Smooth muscle cell (in vitro differentiated cells): Measurements from ENCODE around the gene DLGAP5. TPM values are rescaled to one million over a fixed set of nuclear protein-coding genes. Genes with fewer than 3 reads are reported as not detected.

Experiments used
- DNase-seq: peaks from one replicate; lab custom pipeline; 2025; ENCODE audit not compliant: unreplicated experiment; lab: John Stamatoyannopoulos, UW
- H2AFZ ChIP-seq: fragments of 200-600 bp; sonication (generic); 2 replicates; pipeline ENCODE4 v1.6.0; 2016; ENCODE audit warnings: antibody characterized with exemption, low read depth, mild to moderate bottlenecking
- H3F3A ChIP-seq: fragments of 200-600 bp; sonication (generic); 2 replicates; pipeline ENCODE4 v1.6.0; 2017; ENCODE audit warnings: antibody characterized with exemption, low read depth
- H3K27ac ChIP-seq: fragments of 200-600 bp; sonication (generic); 2 replicates; pipeline ENCODE4 v1.5.1; 2016; ENCODE audit warnings: low read depth, mild to moderate bottlenecking
- H3K27me3 ChIP-seq: fragments of 200-600 bp; sonication (generic); 2 replicates; pipeline ENCODE4 v1.6.1; 2016; ENCODE audit warnings: low read depth, mild to moderate bottlenecking
- H3K36me3 ChIP-seq: fragments of 200-600 bp; sonication (generic); 2 replicates; pipeline ENCODE4 v1.5.1; 2016; ENCODE audit warnings: low read depth
- H3K4me1 ChIP-seq: fragments of 200-600 bp; sonication (generic); 2 replicates; pipeline ENCODE4 v1.5.1; 2016; ENCODE audit warnings: low read depth
- H3K4me2 ChIP-seq: fragments of 200-600 bp; sonication (generic); 2 replicates; pipeline ENCODE4 v1.6.0; 2016; ENCODE audit warnings: mild to moderate bottlenecking
- H3K4me3 ChIP-seq: fragments of 200-600 bp; sonication (generic); 2 replicates; pipeline ENCODE4 v1.5.1; 2016; ENCODE audit warnings: mild to moderate bottlenecking
- H3K79me2 ChIP-seq: fragments of 200-600 bp; sonication (generic); 2 replicates; pipeline ENCODE4 v1.6.0; 2016; ENCODE audit warnings: low read depth, mild to moderate bottlenecking
- H3K9ac ChIP-seq: fragments of 200-600 bp; sonication (generic); 2 replicates; pipeline ENCODE4 v1.6.0; 2016; ENCODE audit warnings: low read depth
- H3K9me3 ChIP-seq: fragments of 200-600 bp; sonication (generic); replicated peaks from 2 replicates; pipeline ENCODE4 v1.5.1; 2016; ENCODE audit warnings: low read depth
- H4K20me1 ChIP-seq: fragments of 200-600 bp; sonication (generic); 2 replicates; pipeline ENCODE4 v1.6.0; 2016; ENCODE audit warnings: low read depth
- WGBS: methylation state at CpG from one replicate; pipeline ENCODE4 v1.1.7; 2016; ENCODE audit warnings: low lambda C conversion rate; 5-methylcytosine and 5-hydroxymethylcytosine counted together
- polyA plus RNA-seq: library from polyadenylated mRNA; unstranded; fragments of >200 nt; fragmentation: Nextera tagmentation; extraction: Ambion mirVana; gene quantifications from 2 replicates; pipeline ENCODE4 v1.2.1, GENCODE V29; 2016
- total RNA-seq: library from RNA; depleted of rRNA; stranded (reverse); fragments of >200 nt; gene quantifications from 2 replicates; pipeline ENCODE4 v1.2.3, GENCODE V29; 2014
- TF ChIP-seq, protein P1 (sequence below): fragments of 200-600 bp; sonication (generic); IDR thresholded peaks from 2 replicates; pipeline ENCODE4 v1.5.1; 2017; ENCODE audit warnings: borderline replicate concordance, mild to moderate bottlenecking, antibody characterized with exemption; ENCODE audit not compliant: insufficient read depth, poor library complexity, severe bottlenecking

DLGAP5 gene
- total and polyA plus RNA-seq, 2 experiments from 2014 or later, result 7.5 to 8.0 TPM

DNA sequence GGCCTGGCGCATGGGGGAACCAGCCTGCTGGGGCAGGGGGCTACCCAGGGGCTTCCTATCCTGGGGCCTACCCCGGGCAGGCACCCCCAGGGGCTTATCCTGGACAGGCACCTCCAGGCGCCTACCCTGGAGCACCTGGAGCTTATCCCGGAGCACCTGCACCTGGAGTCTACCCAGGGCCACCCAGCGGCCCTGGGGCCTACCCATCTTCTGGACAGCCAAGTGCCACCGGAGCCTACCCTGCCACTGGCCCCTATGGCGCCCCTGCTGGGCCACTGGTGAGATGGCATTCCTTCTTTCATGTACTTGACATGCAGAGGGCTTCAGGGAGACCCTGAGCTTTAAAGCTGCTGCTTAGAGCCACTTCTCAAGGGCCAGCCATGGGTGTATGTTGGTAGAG lies 53.3 kb downstream of the DLGAP5 start:
- 87% methylated on average over 7 of the region's 7 CpGs for WGBS
- H3F3A ChIP-seq, result no peaks in the 10 kb centered on the region
- no peaks in the 10 kb centered on the region for H3K9me3 ChIP-seq
- H3K27ac ChIP-seq, result no peak overlapping the region
- no peak overlapping the region for H3K4me3 ChIP-seq
- no peaks in the 10 kb centered on the region for H3K27me3 ChIP-seq
- peaks cover 79% of the 10 kb centered on the region for H4K20me1 ChIP-seq
- no peak overlapping the region for H2AFZ ChIP-seq
- no peak for DNase-seq
- H3K36me3 ChIP-seq, result peaks cover 10% of the 10 kb centered on the region
- peaks cover 55% of the 10 kb centered on the region for H3K79me2 ChIP-seq
- no peak overlapping the region for H3K9ac ChIP-seq
- H3K4me2 ChIP-seq, result no peak overlapping the region
- no peaks in the 10 kb centered on the region for H3K4me1 ChIP-seq
- TF ChIP-seq, protein P1, sequence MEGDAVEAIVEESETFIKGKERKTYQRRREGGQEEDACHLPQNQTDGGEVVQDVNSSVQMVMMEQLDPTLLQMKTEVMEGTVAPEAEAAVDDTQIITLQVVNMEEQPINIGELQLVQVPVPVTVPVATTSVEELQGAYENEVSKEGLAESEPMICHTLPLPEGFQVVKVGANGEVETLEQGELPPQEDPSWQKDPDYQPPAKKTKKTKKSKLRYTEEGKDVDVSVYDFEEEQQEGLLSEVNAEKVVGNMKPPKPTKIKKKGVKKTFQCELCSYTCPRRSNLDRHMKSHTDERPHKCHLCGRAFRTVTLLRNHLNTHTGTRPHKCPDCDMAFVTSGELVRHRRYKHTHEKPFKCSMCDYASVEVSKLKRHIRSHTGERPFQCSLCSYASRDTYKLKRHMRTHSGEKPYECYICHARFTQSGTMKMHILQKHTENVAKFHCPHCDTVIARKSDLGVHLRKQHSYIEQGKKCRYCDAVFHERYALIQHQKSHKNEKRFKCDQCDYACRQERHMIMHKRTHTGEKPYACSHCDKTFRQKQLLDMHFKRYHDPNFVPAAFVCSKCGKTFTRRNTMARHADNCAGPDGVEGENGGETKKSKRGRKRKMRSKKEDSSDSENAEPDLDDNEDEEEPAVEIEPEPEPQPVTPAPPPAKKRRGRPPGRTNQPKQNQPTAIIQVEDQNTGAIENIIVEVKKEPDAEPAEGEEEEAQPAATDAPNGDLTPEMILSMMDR, result no peak

DNA sequence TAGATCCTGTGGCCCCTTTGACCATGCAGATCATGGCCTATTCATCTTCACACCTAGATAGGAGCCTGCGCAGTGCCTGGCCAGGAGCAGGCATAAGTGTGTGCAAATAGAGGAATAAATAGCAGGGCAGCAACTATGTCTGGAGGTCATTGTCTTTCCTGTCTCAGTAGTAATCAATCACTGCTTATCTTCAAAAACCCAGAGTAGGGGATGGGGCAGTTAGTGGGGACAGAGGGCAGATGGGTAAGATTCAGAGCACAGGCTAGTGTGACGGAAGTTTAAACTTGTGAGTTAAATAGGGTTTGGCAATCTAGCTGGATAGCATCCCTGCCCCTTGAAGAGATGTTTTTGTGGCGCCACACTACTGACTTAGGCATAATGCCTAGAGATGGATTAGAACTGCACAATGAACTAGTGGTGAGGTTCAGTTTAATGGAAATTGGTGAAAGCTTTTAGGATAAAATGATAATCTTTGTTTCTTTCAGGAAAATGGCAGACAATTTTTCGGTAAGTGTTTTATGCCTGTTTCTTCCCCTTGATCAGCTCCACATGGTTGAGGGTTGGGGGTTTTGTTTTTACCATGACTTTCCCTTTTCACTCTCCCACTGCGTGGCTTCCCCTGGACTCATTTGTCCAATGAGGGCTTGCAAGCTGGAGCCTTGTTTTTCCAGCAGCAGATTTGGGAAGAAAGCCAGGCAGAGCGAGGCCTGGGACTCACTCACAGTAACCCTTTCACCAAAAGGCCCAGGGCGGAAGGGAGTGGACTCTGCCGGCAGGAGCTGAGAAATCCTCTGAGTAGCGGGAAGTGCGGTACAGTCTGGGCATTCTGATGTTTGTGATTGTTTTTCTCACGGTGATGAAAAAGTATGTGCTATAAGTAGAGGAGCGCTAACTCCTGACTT lies 54.2 kb downstream of the DLGAP5 start:
- Histone ChIP-seq H3K27ac (no peak overlapping the region), H4K20me1 (peaks cover 89% of the 10 kb centered on the region), H3K4me3 (no peak overlapping the region), H3K4me2 (no peak overlapping the region), H3F3A (no peaks in the 10 kb centered on the region), H2AFZ (no peak overlapping the region), H3K27me3 (no peaks in the 10 kb centered on the region), H3K9me3 (no peaks in the 10 kb centered on the region), H3K79me2 (peaks cover 64% of the 10 kb centered on the region), H3K9ac (no peak overlapping the region), H3K36me3 (peaks cover 10% of the 10 kb centered on the region), H3K4me1 (no peaks in the 10 kb centered on the region)
- WGBS, result 85% methylated on average over 12 of the region's 12 CpGs
- no peak for DNase-seq
- TF ChIP-seq, protein P1, result no peak

DNA sequence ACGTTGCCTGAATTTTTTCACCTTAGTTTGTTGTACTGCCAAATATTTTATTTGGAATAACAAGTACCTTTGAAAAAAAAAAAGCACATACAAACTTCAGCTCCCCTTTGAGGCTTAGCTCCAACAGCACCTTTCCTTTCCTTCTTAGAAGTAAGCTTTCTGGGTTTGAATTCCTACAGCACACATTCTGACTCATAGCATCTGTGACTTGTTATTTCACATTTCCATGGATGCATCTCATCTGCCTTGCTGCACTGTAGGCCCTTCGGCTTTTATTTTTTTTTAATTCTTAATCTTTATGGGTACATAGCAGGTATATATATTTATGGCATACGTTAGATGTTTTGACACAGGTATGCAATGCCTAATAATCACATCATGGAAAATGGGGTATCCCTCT lies 55.1 kb downstream of the DLGAP5 start:
- no peak for DNase-seq
- H3K27me3 ChIP-seq, result no peaks in the 10 kb centered on the region
- no peaks in the 10 kb centered on the region for H3K4me1 ChIP-seq
- no peaks in the 10 kb centered on the region for H3K9me3 ChIP-seq
- 91% methylated on average over 3 of the region's 3 CpGs for WGBS
- peaks cover 73% of the 10 kb centered on the region for H3K79me2 ChIP-seq
- H3K36me3 ChIP-seq, result peaks cover 5% of the 10 kb centered on the region
- no peak overlapping the region for H3K27ac ChIP-seq
- peaks cover 90% of the 10 kb centered on the region for H4K20me1 ChIP-seq
- TF ChIP-seq, protein P1, result no peak
- H3K4me2 ChIP-seq, result no peak overlapping the region
- H2AFZ ChIP-seq, result no peak overlapping the region
- H3K9ac ChIP-seq, result no peak overlapping the region
- no peaks in the 10 kb centered on the region for H3F3A ChIP-seq
- no peak overlapping the region for H3K4me3 ChIP-seq
